Epithelial cell of proximal tubule (primary cell): Measurements from ENCODE around the gene SDHA. TPM values are rescaled to one million over a fixed set of nuclear protein-coding genes. Genes with fewer than 3 reads are reported as not detected.

Experiments used
- DNase-seq: peaks from one replicate; pipeline ENCODE4 v3.0.0-alpha.2; 2011; ENCODE audit warnings: low read depth
- H3K4me3 ChIP-seq: 2 replicates; pipeline ENCODE4 v1.5.1; 2011; ENCODE audit warnings: low read depth, mild to moderate bottlenecking, low read length
- CTCF ChIP-seq: conservative IDR thresholded peaks from 2 replicates; pipeline ENCODE4 v1.5.1; 2012; ENCODE audit warnings: low read depth, mild to moderate bottlenecking, low read length
- total RNA-seq: library from RNA; depleted of rRNA; stranded (reverse); fragments of >200 nt; gene quantifications from 2 replicates; pipeline ENCODE4 v1.2.3, GENCODE V29; 2015

SDHA gene
- total RNA-seq, 1 donor from 2014 or later: 103 TPM

DNA sequence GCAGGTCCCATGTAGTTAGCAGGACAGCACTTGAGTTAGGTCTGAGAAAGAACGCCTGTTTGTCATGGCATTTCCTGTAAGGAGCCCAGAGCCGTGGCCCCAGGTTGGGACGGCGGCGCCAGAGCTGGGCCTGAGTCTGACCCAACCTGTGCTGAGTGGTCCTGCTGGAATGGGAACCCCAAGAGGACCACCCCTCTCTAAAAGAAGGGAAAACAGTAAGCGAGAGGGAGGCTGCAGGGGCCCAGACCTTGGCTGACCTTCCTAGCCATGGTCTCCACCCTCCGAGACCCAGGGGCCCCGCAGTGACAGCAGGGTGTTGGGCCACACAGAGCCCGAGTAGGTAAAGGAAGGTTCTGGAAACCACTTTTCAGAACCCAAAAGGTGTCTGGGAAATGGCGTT is 28.6 kb upstream of the SDHA start:
- no peak overlapping the region for H3K4me3 ChIP-seq
- DNase-seq: no peak
- TF ChIP-seq CTCF: no peak

DNA sequence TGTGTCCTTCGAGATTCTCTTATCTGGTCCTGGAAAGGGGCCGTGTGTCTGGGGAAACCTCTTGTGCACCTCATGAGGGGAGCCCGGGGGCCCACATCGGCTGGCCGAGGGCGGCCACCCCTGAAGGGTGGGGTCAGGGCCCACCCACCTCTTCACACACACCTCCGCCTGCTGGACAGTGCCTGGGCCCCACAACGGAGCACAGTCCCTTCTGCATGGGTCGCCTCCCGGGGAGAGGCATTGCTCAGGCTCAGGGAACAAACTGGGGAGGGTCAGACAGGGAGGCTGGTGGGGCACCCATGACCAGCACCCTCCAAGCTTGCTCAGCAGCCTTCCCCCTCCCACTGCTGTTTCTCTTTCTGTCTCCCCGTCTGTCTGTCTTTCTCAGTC is 28.1 kb upstream of the SDHA start:
- TF ChIP-seq CTCF: no peak
- no peak for DNase-seq
- no peak overlapping the region for H3K4me3 ChIP-seq

DNA sequence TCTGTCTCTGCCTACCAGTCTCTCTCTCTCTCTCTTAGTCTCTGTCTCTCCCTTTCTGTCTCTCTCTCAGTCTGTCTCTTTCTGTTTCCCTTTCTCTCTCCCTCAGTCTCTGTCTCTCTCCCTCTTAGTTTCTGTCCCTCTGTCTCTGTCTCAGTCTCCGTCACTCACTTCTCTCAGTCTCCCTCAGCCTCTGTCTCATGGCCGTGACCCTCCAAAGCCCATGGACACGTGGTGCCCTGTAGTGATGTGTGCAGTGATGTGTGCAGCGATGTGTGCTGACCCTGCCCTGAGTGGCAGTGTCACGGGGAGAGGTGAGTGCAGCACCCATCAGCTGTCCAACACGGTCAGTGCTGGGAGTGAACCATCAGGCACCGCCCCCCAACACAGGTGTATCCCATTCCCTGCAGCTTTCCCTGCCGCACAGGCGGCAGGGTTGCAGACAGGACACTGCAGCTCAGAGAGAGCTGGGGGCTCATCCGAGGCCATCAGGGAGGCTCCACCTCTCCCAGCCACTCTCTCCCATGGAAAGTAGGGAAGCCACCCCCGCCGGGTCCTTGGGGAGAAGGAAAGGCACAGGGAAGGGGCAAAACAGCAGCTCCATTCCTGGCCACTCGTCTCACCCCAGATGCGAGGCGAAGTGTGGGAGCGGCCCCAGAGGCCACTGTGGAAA is 27.6 kb upstream of the SDHA start:
- TF ChIP-seq CTCF: no peak
- no peak for DNase-seq
- no peak overlapping the region for H3K4me3 ChIP-seq

- H3K4me3 ChIP-seq: peak within 1 kb of the TSS; percentile 39
- no peak for TF ChIP-seq CTCF
- DNase-seq: no peak
Observed at GRCh38 chr5:191036-191948, 26.8 kb upstream of the SDHA start, which contains the start of gene LRRC14B. Gene LRRC14B, plus strand, starts transcription at chr5:191495. Its CDS starts 44 bp downstream, at chr5:191539.

DNA sequence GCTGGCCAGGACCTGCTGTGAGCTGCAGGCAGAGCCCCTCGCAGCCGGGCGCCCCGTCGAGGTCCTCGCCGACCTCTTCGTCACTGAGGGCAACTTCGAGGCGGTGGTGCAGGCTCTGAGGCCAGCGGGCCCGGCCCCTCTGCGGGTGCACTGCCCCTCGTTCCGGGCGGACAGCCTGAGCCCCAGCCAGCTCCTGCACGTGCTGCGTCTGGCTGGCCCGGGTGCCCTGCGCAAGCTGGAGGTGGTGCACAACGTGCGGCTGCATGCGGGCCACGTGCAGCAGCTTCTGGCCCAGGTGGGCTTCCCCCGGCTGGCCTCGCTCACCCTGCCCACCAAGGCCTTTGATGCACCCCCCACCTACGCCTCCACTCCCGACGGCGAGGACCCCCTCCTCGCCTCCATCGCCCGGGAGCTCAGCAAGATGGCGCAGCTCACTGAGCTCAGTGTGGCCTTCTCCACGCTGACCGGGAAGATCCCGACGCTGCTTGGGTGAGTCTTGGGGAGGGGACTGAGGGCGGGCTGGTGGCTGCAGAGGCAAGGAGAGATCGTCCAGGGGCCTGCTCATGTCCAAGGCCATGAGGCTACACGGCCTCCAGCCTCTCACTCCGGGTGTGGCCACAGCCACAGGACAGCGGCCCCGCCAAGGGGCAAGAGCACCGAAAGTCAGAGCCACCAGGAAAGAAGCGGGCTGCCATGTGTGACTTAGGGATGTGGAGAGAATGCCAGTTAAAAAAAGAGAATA is 26.0 kb upstream of the SDHA start:
- no peak for TF ChIP-seq CTCF
- DNase-seq: no peak
- H3K4me3 ChIP-seq: no peak overlapping the region

- TF ChIP-seq CTCF: no peak
- no peak for DNase-seq
- H3K4me3 ChIP-seq: no peak overlapping the region
Observed at GRCh38 chr5:192691-192969, 25.5 kb upstream of the SDHA start.
